HG03045 (cell line): ENCODE measurements around the gene APOC1.
"Not testable (repeated sequence)": the region's sequence is repeated elsewhere in the genome, so short reads cannot be mapped to it uniquely, and the experiment has no call there.

Source experiments
- ATAC-seq: cut with Tn5 transposase; IDR thresholded peaks from one replicate; pipeline ENCODE4 v1.9.1; 2021; ENCODE audit warnings: mild to moderate bottlenecking, moderate library complexity; ENCODE audit not compliant: unreplicated experiment

The APOC1 gene

DNA sequence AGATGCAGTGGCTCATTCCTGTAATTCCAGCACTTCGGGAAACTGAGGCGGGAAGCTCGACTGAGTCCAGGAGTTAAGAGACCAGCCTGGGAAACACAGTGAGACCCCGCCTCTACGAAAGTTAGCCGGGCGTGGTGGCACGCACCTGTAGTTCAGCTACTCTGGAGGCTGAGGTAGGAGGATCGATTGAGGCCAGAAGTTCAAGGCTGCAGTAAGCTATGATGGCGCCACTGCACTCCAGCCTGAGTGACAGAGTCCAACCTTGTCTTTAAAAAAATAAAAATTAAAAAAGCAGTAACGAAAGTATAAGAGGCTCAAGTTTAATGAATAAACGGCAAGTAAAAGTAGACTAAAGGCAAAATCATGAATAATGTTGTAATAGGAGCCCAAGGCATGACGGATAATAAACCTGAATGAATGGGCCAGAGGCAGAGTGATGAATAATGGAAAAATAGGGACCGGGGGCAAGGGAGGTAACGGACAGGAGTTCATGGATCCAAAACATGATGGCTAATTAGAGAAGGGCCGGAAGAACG is 24.5 kb upstream of the APOC1 start:
- ATAC-seq, result no peak

DNA sequence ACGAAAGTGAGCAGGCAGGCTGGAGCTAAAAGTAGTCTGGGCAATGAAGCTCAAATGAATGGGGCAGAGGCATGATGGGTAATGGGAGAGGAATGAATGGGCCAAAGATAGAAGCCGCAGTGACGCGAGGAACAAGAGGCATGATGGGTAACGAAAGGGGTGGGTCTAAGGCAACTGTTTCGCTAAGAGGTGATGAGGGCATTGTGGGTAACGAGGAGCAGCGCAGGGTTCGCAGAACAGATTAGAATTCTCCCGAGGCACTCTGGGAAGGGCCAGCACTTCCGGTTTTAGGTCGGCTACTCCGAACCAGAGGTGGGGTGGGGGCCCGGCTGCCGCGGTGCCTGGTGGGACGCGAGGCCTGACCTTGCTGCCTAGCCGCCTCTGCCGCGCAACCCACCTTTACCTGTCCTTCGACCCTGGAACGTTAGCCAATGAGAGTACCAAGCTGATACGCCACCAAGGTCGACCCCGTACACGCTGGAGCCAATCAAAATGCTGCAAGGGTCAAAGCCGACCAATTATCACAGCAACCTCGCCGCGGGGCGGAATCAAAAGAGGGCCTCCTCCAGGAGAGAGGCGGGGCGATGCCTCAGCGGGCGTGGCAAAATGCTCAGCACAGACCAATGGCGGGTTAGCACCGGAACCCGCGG is 23.9 kb upstream of the APOC1 start:
- ATAC-seq, result peak; percentile 81

DNA sequence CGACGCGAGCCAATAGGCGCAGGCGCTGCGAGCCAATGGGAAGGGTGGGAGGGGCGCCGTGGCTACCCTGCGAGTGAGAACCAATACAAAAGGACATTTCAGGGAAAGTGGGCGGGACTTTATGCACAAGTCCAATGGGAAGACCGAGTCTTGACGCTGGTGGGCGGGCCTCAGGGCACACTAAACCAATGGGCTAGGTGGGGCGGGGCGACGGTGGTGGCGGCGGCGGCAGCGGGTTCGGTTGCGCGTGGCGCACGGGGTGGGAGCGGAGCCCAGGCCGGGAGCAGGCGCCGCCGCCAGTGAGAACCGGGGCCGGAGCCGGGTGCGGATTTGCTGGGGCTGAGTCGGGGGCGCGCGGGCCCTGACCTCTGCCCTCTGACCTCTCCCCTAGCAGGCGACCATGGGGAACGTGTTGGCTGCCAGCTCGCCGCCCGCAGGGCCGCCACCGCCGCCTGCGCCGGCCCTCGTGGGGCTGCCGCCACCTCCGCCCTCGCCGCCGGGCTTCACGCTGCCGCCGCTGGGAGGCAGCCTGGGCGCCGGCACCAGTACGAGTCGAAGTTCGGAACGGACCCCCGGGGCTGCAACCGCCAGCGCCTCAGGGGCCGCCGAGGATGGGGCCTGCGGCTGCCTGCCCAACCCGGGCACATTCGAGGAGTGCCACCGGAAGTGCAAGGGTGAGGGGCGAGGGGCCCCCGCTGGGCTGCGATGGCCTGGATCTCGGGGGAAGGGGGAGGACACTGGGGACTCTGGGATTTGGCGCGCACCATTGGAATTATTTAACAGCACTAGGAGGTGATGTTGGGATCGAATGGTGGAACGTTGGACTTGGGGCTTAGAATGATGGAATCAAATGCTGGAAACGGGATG is 23.2 kb upstream of the APOC1 start, which contains the start of gene TOMM40:
Gene TOMM40 (plus strand): TSS at position 239 of the 867 bp plus-strand sequence. CDS start 162 bp downstream, at position 401.
- ATAC-seq, result peak; percentile 65

DNA sequence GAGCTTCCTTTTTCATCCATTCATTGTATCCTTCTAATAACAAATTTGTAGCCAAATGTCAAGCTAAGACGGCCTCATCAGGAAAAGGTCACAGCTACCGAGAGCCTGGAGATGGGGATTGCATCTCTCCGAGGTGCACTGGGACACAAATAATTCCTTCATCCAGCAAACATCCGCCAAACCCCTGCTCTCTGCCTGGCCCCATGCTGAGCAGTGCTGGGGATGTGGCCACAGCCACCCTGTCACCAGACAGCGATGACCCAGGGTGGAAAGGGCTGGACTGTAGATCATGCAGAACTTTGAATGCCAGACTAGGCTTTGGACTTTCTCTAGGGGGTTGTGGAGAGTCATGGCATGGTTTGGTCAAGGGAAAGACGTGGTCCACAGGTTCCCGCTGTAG is 21.5 kb upstream of the APOC1 start:
- ATAC-seq, result no peak

DNA sequence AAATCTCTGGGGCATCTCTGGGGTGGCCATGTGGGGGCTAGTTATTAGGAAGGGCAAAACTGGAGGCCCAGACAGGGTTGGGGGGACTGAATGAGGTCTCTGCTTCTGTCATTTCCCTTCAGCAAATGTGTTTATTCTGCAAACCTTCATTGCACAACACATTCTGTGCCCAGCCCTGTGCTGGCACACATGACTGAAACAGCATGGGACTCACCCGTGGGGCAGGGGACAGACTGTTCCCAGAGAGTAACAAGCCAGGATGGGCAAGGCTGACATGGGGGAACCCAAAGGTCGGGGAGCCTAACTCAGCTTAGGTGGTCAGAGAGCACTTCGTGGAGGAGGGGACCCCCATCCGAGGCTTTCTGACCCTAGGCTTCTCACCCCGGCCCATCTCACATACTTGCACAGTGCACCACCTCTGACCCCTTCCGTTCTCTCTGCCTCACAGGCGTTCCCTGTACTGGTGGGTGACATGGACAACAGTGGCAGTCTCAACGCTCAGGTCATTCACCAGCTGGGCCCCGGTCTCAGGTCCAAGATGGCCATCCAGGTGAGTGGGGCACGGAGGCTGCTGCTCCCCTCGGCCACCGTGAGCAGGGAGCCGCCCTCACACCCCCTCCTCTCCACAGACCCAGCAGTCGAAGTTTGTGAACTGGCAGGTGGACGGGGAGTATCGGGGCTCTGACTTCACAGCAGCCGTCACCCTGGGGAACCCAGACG is 20.9 kb upstream of the APOC1 start:
- no peak for ATAC-seq

DNA sequence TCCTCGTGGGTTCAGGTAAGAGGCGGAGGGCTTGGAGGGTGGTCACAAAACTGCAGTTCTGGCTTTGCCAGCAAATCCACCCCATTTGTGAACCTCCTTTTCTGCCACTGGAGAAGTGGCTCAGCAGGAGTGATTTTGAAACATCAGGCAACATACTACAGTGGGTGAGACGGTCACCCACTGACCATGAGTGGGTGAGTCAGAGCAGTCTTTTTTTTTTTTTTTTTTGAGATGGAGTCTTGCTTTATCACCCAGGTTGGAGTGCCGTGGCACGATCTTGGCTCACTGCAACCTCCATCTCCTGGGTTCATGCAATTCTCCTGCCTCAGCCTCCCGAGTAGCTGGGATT is 20.4 kb upstream of the APOC1 start:
- no peak for ATAC-seq

DNA sequence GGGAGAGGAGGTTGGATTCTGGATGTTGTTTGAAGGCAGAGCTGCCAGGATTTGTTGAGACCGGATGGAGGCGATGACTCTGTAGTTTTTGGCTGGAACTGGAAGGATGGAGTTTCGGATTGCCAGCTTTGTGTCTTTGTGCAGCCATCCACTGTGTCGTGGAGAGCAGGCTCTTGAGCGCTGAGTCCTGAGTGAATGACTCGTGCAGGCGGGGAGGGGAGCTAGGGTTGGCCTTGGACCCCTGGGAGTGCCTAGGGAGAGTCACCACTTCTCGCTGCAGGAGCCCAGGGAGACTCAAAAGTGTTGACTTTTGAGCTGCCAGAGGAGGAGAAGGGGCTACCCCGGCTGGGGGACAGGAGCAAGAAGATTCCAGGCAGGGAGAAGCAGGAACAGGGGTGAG is 19.5 kb upstream of the APOC1 start:
- ATAC-seq, result no peak

DNA sequence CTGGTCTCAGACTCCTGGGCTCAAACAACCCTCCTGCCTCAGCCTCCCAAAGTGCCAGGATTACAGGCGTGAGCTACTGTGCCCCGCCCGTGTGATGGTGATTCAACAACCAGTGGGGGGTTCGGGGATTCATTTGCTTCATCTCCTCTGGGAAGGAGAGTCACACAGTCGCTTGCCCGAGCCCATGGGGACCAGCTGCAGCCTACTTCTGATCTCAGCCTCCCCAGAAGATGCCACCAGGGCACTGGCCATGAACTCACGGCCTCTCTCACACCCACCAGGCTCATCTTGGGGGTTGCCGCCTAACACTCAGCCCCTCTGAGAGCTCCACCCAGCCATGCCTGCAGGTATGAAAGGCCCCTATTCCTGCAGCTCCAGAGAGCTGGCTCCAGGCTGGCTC is 16.6 kb upstream of the APOC1 start:
- no peak for ATAC-seq

DNA sequence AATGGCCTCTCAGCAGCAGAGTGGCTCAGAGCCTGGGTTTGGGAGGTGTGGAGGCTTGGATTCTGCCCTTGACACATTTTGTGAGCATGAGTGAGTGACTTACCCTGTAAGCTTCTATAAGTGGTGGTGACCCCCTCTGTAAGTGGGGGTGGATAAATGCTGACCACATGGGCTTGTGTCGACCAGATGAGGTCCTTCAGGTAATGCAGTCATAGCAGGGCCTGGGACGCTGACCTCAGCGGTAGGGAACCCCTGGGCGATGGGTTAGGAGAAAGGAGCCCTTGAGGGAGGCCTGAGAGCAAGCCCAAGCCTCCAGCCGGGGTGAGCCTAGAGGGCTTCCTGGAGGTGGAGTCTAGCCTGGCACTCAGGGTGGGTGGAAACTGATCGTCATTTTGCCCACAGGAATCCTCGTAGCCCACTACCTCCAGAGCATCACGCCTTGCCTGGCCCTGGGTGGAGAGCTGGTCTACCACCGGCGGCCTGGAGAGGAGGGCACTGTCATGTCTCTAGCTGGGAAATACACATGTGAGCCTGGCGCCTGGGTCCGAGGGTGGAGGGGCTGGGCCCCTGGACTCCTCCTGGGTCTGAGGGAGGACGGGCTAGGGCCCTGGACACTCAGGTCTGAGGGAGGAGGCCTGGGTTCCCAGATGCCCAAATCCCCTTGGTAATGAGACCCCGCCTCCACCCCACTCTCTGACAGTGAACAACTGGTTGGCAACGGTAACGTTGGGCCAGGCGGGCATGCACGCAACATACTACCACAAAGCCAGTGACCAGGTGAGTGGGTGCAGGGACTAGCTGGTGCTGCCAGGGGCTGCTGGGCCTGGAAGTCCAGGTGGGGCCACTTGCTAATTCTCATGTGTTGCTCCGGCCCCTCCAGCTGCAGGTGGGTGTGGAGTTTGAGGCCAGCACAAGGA is 13.8 kb upstream of the APOC1 start:
- ATAC-seq, result no peak

DNA sequence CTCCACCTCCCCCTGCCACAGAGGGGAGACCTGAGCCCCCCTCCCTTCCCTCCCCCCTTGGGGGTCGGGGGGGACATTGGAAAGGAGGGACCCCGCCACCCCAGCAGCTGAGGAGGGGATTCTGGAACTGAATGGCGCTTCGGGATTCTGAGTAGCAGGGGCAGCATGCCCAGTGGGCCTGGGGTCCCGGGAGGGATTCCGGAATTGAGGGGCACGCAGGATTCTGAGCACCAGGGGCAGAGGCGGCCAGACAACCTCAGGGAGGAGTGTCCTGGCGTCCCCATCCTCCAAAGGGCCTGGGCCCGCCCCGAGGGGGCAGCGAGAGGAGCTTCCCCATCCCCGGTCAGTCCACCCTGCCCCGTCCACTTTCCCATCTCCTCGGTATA is 11.2 kb upstream of the APOC1 start:
- no peak for ATAC-seq

DNA sequence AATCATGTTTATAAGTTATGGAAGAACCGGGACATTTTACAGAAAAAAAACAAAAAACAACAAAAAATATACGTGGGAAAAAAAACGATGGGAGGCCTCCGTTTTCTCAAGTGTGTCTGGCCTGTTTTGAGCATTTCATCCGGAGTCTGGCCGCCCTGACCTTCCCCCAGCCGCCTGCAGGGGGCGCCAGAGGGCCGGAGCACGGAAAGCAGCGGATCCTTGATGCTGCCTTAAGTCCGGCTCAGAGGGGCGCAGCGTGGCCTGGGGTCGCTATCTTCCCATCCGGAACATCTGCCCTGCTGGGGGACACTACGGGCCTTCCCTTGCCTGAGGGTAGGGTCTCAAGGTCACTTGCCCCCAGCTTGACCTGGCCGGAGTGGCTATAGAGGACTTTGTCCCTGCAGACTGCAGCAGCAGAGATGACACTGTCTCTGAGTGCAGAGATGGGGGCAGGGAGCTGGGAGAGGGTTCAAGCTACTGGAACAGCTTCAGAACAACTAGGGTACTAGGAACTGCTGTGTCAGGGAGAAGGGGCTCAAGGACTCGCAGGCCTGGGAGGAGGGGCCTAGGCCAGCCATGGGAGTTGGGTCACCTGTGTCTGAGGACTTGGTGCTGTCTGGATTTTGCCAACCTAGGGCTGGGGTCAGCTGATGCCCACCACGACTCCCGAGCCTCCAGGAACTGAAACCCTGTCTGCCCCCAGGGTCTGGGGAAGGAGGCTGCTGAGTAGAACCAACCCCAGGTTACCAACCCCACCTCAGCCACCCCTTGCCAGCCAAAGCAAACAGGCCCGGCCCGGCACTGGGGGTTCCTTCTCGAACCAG is 10.6 kb upstream of the APOC1 start:
- no peak for ATAC-seq

DNA sequence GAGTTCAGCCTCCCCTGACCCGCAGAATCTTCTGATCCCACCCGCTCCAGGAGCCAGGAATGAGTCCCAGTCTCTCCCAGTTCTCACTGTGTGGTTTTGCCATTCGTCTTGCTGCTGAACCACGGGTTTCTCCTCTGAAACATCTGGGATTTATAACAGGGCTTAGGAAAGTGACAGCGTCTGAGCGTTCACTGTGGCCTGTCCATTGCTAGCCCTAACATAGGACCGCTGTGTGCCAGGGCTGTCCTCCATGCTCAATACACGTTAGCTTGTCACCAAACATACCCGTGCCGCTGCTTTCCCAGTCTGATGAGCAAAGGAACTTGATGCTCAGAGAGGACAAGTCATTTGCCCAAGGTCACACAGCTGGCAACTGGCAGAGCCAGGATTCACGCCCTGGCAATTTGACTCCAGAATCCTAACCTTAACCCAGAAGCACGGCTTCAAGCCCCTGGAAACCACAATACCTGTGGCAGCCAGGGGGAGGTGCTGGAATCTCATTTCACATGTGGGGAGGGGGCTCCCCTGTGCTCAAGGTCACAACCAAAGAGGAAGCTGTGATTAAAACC is 9.9 kb upstream of the APOC1 start:
- ATAC-seq, result no peak

DNA sequence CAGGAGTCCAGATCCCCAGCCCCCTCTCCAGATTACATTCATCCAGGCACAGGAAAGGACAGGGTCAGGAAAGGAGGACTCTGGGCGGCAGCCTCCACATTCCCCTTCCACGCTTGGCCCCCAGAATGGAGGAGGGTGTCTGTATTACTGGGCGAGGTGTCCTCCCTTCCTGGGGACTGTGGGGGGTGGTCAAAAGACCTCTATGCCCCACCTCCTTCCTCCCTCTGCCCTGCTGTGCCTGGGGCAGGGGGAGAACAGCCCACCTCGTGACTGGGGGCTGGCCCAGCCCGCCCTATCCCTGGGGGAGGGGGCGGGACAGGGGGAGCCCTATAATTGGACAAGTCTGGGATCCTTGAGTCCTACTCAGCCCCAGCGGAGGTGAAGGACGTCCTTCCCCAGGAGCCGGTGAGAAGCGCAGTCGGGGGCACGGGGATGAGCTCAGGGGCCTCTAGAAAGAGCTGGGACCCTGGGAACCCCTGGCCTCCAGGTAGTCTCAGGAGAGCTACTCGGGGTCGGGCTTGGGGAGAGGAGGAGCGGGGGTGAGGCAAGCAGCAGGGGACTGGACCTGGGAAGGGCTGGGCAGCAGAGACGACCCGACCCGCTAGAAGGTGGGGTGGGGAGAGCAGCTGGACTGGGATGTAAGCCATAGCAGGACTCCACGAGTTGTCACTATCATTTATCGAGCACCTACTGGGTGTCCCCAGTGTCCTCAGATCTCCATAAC is 8.8 kb upstream of the APOC1 start, which contains the start of gene APOE:
Gene APOE (plus strand): TSS at position 360 of the 724 bp plus-strand sequence. CDS start 829 bp downstream, outside the sequence.
- no peak for ATAC-seq

DNA sequence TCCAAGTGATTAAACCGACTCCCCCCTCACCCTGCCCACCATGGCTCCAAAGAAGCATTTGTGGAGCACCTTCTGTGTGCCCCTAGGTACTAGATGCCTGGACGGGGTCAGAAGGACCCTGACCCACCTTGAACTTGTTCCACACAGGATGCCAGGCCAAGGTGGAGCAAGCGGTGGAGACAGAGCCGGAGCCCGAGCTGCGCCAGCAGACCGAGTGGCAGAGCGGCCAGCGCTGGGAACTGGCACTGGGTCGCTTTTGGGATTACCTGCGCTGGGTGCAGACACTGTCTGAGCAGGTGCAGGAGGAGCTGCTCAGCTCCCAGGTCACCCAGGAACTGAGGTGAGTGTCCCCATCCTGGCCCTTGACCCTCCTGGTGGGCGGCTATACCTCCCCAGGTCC is 6.8 kb upstream of the APOC1 start:
- no peak for ATAC-seq

DNA sequence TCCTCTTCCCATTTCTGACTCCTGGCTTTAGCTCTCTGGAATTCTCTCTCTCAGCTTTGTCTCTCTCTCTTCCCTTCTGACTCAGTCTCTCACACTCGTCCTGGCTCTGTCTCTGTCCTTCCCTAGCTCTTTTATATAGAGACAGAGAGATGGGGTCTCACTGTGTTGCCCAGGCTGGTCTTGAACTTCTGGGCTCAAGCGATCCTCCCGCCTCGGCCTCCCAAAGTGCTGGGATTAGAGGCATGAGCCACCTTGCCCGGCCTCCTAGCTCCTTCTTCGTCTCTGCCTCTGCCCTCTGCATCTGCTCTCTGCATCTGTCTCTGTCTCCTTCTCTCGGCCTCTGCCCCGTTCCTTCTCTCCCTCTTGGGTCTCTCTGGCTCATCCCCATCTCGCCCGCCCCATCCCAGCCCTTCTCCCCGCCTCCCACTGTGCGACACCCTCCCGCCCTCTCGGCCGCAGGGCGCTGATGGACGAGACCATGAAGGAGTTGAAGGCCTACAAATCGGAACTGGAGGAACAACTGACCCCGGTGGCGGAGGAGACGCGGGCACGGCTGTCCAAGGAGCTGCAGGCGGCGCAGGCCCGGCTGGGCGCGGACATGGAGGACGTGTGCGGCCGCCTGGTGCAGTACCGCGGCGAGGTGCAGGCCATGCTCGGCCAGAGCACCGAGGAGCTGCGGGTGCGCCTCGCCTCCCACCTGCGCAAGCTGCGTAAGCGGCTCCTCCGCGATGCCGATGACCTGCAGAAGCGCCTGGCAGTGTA is 6.2 kb upstream of the APOC1 start:
- no peak for ATAC-seq

DNA sequence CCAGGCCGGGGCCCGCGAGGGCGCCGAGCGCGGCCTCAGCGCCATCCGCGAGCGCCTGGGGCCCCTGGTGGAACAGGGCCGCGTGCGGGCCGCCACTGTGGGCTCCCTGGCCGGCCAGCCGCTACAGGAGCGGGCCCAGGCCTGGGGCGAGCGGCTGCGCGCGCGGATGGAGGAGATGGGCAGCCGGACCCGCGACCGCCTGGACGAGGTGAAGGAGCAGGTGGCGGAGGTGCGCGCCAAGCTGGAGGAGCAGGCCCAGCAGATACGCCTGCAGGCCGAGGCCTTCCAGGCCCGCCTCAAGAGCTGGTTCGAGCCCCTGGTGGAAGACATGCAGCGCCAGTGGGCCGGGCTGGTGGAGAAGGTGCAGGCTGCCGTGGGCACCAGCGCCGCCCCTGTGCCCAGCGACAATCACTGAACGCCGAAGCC is 5.6 kb upstream of the APOC1 start:
- ATAC-seq, result no peak

DNA sequence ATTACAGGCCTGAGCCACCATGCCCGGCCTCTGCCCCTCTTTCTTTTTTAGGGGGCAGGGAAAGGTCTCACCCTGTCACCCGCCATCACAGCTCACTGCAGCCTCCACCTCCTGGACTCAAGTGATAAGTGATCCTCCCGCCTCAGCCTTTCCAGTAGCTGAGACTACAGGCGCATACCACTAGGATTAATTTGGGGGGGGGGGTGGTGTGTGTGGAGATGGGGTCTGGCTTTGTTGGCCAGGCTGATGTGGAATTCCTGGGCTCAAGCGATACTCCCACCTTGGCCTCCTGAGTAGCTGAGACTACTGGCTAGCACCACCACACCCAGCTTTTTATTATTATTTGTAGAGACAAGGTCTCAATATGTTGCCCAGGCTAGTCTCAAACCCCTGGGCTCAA is 4.6 kb upstream of the APOC1 start:
- ATAC-seq, result no peak

DNA sequence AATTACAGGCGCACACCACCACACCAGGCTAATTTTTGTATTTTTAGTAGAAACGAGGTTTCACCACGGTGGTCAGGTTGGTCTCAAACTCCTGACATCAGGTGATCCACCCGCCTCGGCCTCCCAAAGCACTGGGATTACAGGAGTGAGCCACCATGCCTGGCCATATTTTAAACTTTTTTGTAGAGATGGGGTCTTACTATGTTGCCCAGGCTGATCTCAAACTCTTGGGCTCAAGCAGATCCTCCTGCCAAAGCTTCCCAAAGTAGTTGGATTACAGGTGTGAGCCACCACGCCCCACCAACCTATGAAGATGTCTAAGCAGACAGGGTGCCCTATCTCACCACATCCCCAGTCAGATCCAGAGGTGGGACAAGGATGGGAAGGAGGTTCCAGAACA is 2.5 kb upstream of the APOC1 start:
- ATAC-seq, result not testable (repeated sequence)
